GM21390 (cell line): ENCODE results near the gene PTGIS.

Experiments
- ATAC-seq: cut with Tn5 transposase; IDR thresholded peaks from one replicate; pipeline ENCODE4 v1.9.1; 2021; ENCODE audit not compliant: unreplicated experiment

The PTGIS gene

DNA sequence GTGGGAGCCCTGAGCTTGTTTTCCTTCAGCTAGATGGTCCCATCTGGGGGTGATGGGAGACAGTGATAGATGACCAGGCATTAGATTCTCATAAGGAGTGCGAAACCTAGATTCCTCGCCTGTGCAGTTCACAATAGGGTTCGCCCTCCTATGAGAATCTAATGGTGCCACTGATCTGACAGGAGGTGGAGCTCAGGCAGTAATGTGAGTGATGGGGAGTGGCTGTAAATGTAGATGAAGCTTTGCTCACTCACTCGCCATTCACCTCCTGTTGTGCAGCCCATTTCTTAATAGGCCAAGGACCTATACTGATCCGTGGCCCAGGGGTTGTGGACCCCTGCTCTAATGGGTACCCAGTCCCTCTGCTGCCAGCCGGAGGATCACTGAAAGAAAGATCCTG lies 64.8 kb downstream of the PTGIS start:
- no peak for ATAC-seq

DNA sequence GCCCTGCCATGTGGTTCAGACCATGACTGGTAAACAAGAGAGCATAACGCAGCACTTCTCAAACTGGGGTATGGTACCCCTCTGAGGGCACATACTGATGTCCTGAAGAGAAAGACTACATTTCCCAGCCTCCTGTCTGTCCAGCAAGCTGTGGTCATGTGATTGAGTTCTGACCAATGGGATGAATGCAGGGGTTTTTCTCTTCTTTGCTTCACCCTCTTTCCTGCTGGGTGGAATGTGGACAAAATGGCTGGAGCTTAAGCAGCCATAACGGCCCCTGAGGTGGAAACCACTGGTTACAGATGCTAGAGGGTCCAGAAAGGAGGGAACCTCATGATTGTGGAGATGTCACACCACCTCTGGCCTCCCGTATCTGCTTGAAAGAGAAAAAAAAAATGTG lies 66.0 kb downstream of the PTGIS start:
- no peak for ATAC-seq

DNA sequence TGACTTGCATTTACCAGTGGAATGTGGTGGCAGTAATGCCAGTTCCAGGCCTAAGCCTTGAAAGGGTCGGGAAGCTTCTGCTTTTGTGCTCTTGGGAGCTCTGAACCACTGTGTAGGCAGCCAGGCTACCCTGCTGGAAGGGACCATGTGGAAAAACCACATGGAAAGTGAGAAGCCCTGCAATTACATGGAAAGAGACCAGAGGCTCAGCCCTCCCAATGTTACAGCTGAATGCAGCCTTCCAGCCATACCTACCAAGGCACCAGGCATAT lies 70.6 kb downstream of the PTGIS start:
- no peak for ATAC-seq

DNA sequence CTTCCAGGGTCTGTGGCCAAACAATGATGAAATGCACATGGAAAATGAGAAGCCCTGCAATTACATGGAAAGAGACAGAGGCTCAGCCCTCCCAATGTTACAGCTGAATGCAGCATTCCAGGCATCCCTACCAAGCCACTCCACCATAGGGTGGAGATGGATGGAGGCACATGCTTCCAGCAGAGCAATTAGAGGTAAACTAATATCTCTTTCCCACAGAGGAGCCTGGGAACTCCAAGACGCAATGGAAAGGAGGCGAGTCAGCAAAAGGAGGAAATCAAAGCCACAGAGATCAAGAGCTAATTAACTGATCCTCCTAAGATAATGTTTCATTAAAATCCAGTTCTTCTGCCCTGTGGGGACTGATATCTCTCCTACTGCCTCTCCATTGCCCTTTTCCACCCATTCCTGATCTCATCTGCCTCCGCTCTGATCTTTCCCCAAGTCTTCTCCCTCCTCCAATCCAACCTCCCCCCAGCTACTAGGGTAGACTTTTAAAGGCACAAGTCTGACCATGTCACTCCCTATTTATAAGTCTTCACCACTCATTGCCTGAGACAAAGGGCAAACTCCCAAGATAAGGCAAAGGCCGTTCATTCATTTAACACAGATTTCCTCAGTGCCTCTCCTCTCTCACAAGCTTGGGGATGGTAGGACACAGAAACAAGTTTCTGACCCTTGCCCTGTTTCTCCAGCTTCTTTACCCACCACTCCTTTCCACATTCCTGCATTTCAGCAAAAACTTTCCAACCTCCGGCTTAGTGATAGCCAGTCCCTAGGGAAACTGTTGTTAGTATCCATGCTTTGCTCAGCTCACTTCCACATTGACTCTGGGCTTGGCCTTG lies 71.2 kb downstream of the PTGIS start:
- no peak for ATAC-seq

DNA sequence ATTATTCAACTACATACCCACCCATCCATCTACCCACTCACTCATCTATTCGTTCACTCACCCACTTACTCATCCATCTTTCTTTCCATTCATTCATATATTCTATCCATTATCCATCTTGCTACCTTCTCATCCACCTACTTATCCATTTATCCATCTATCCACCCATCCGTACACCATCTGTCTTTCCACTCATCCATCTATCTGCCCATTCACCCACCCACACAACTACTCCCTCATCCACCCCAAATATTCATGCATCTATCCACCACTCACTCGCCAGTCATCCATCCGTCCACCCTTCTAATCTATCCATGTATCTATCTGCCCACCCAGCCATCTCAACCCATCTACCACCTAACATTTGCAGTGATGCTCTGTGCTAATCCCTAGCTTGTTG lies 71.9 kb downstream of the PTGIS start:
- no peak for ATAC-seq

DNA sequence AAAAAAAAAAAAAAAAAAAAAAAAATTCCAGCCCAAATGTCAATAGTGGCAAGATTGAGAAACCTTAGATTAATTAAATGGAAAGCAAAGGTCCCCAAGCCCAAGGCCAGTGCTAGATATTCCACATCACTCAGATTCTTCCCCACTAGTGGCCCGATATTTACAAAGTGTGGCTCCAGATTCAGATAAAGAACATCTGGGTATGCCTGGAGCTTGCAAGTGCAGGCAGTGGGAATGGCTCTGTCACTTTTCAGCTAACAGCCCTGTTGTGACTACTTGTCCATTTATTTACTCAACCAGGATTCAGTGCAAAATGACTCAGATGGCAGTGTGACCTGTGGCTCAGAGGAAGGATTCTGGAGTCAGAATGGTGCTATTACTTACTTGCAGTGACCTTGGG lies 77.2 kb downstream of the PTGIS start:
- no peak for ATAC-seq

DNA sequence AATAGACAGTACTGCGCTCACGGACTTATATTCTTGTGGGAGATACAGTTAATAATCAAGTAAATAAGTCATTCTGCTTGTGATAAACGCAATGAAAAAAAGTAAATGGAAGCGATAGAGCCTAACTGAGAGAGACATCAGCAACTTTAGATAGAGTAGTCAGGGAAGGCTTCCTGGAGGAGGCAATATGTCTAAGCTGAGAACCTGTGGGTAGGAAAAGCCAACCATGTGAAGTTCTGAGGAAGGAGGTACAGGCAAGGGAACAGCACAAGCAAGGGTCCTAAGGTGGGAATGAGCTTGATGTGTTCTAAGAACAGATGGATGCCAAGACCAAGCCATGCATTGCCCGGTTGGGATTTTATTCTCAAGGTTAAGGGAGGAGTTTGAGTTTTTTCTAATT lies 78.2 kb downstream of the PTGIS start:
- no peak for ATAC-seq

DNA sequence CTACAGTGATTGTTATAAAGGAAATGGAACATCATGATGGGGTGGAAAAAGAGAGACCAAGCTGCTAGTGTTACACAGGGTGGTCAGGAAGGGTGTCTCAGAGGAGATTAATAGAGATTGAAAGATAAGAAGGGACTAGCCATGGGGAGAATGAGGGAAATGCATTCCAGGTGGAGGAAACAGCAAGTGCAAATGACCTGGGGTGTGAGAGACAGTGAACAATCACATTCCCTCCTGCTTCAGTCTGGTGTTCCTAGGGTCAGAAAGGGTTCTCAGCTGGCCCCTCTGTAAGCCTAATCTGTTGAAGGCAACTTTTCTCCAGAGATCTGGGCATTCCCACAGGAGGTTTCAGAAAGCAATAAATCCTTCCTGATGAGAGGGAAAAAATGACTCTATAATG lies 81.9 kb downstream of the PTGIS start:
- ATAC-seq: no peak

DNA sequence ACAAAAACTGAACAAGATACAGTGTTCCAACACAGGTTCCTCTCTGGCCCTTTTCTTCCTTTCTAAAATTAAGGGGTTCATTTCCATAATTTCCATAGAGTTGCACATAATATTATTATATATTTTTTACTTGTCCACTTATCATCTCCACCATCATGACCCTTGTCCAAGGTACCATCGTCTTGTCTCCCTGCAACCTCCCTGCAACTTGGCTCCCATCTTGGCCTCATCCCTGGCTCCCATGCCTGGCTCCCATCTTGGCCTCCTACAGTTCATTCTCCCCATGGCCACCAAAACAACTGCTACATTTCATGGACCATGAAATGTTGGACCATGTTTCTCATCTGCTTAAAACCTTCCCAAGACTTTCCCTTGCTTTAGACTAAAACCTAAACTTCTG lies 82.4 kb downstream of the PTGIS start:
- no peak for ATAC-seq

DNA sequence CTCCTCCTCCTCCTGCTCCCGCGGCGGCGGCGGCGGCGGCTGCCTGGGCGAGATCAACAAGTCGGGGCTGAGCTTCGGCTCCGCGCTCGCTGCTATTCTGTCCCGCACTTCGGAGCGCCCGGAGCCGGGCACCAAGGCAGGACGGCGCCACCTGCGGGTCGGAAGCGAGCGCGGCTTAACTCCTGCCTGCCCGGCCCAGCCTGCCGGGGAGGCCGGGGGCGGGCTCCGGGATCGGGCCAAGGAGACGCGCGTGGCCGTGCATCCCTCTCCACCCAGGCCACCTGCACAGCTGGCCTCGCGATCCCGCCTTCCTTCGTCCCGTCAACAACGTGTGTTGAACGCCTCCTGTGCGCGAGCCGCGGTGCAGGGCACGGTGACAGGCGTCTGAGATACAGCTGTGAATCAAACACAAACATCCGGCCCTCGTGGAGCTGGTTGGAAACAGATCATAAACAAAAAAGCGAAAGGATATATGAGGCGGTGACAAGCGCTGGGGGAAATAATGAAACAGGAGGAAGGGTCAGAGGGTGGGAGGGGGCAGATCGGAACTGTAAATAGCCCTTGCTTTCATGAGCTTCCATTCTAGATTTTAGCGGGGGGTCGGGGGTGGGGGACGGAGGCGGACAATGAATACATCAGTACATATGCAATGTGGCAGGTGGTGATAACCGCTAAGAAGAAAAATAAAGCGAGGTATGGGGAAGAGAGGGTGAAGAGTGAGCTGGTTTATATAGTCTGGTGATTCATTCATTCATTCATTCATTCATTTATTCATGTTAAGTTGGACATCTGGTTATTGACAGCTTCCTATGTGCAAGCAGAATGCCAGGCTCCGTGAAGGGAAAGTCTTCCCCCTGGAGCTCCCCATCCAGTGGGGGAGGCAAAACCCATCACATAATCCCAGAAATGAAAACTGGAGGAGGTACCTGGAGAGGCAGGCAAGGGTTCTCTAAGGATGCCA lies 83.5 kb downstream of the PTGIS start:
- no peak for ATAC-seq

DNA sequence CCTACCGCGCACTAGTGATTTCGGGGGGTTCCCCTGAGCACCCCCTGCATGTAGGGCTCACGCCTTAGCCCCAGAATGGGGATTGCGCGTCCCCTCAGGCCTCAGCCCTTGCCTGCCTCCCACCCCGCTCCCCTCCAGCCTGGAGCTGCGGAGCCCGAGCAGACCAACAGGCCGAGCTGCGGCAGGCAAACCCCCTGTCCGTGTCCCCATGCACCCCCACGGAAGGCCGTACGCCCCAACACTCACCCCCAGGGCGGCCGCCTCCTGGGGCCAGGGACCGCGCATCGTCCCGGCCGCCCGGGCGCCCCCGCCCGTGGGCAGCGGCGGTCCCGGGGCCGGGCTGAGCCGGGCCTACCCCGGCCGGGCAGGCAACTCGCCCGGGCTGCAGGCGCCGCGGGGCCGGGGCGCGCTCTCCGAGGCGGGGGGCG lies 84.2 kb downstream of the PTGIS start:
- ATAC-seq: no peak

DNA sequence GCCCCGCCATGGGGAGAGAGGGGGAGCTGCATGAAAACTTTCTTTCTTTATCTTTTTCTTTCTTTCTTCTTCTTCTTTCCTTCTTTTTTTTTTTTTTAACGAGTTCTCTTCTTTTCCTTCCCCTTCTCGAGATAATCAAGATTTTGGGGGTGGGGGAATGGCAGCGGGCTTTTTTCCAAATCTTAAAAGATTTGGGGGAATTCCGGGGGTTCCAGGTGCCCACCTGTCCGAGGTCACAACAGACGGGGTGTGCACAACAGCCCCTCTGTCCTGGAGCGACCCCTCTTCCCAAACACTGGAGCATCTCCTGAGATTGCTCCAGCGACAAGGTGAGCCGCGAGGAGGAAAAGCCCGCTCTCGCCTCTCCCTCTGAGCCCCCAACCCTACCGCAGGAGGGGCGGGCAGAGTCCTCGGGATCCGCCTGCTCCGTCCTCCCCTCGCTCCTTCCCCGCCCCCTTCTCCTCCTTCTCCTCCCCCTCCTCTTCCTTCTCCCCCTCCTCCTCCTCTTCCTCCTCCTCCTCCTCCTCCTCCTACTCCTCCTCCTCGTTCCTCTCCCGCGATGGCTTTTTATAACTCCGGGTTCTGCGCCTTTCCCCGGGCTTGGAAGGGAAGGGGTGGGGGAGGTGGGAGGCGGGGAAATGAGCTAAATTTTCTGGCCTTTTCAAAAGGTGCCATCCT lies 84.8 kb downstream of the PTGIS start:
- no peak for ATAC-seq

DNA sequence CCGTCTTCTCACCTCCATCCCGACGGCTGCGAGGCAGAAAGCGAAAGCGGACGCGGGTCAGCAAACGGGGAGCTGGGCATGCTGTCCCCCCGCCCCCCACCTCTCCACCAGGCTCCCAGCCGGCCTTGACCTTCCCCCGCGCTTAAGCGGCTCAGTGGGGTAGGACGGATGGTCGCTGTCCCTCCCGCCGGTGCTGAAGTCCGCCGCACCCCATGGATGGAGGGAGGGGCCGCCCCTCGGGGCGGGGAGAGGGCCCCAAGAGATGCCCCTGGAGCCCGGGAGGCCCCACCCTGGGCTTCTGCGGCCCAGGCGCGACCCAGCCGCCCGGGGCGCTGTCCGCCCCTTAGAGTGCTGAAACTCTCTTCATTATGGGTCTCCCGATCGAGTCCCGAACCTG lies 85.3 kb downstream of the PTGIS start, which contains the start of gene KCNB1:
Gene KCNB1 (minus strand): TSS at position 48 of the 397 bp plus-strand sequence. CDS start 188 bp downstream, outside the sequence.
- no peak for ATAC-seq

DNA sequence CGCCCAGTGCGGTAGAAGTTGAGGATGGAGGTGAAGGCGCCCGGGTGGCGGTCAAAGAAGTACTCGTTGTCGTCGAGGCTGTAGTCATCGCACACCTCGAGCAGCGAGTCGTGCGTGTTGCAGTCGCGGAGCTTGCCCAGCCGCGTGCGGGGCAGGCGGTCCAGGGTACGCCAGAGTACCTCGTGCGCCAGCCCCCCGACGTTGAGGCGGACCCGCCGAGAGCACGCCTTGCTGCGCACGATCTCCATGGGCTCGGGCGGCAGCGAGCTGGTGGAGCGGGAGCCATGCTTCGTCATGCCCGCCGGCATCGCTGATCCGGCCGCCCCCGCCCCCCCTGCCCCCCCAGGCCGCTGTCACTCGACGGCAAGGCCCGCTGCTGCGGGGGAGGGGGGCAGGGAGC lies 85.8 kb downstream of the PTGIS start:
- no peak for ATAC-seq

DNA sequence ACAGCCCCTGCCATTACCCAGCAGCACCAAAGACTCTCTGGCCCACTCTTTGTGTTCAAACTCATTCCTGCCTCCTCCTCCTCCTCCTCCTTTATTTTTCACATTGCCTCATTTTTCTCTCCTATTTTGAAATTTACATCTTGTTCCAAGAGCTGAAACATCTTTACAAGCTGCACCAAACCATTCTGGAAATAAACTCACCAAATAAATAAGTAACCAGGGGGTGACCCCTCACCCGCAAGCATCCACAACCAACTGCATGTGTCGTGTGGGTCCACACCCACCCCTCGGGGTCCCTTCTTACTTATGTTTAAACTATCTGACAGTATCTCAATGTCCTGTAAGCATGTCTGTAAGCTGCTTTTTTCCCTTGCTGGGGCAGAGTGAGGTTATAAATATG lies 86.8 kb downstream of the PTGIS start:
- no peak for ATAC-seq

DNA sequence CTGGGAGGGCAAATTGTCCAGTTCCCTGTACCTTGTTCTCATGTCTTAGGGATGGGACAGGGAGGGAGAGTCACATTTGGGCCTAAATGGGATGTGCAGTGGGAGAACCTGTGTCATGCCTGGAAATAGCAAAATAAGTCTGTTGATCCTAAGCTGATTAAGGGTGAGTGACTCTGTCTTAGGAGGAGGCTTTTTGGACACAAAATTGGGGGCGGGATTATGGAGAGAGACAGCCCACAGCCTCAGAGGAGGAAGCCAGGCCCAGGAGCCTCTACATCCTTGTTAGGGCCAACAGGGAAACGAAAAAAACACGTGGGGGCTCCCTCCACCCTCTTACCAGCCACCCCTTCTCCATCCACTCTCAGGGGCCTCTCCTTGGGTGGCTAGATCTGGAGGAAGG lies 87.7 kb downstream of the PTGIS start:
- ATAC-seq: no peak

DNA sequence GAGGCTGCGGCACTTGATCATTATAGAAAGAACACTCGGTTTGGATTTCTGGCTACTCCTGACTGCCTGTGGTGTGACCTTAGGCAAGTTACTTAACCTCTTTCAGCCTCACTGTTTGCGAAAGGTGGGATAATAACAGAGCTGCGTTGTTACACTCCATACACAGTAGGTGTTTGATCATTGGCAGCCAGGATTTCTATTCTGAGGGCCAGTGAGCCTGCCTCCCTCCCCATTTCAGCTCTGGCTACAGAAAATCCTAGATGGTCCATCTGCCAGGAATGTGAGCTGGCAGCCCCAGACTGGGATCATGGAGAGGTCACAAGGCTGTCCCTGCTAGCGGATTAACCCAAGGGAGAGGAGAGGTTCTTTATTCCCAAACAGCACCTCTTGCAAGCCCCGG lies 88.2 kb downstream of the PTGIS start:
- ATAC-seq: no peak

DNA sequence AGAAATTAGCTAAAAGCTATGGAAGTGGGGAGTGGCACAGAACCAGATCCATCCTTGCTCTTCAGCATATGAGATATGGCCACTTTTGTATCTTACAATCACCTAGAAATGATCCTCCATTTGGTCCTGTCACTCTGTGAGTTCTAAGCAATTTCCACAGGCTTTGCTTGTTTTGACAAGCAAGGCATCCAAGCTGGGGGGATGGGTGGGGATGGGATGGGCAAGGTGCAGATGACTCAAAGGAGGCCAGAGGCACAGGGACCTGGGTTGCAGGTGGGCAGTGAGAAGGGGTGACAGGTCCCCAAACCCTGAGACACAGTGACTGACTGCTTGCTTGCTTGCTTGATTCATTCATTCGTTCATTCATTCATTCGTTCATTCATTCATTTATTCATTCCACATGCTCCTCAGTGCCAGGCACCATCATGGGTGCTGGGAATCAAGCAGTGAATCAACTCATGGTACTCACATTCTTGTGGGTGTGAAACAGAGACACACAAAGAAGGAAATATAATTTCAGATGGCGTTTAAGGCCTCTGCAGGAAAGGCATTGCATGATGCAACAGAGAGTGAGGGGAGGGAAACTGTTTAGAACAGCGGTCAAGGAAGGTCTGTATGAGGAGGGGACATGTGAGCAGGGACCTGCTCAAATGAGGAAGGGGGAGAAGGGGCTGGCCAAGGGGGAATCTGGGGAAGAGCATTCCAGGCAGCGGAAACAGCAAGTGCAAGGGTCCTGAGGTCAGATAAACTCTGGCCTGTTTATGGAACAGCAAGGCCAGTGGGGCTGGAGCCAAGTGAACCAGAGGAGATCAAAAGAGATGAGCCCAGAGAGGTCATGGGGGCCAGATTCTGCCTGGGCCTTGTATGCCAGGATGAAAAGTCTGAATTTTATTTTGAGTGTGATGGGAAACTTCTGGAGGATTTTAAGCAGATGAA lies 88.9 kb downstream of the PTGIS start:
- no peak for ATAC-seq

DNA sequence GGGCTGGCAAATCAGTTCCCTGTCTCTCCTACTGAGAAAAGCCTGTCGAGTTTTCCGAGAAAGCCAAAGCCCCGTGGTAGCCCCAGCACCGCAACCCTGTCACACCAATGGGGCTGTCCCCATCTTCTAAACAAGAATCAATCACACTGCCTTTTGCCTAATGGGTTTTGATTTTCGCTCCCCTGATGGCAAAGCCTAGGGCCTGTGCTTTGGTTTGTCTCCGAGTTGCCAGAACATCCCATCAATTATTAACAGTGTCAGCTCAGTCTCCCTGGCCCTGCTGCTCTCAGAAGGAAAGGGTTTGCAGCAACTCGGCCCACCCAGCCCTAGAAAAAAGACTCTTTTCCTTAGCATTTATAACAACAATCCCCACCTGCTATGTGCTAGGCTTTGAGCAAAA lies 89.7 kb downstream of the PTGIS start:
- no peak for ATAC-seq

DNA sequence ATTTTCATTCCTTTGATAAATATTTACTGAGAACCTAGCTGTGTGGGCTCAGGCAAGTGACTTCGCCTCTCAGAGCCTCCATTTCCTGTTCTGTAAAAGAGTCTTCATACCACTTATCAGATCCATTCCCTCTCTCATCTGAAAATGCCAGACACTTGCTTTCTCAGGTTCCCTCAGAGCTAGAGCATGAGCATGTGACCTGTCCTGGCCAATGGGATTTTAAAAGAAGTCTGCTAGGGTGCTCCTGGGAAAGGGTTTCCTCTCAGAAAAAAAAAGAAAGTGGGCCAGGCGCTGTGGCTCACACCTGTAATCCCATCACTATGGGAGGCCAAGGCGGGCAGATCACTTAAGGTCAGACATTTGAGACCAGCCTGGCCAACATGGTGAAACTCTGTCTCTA lies 90.7 kb downstream of the PTGIS start:
- no peak for ATAC-seq

DNA sequence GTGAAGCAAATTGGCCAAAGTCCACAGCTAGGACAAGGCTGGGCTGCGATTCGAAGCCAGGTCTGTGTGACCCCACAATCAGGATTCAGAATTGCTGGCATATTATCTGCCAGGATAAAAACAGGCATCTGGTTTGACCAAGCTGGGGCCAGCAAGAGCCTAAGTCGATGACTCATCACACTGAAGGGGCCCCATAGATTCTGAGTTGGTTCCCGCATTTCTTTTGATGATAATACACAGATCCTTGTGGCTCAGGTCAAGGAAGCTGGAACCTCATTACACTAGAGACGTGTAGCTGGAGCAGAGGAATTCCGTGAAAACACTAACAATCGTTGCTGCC lies 92.0 kb downstream of the PTGIS start:
- ATAC-seq: no peak
